Uterus (tissue), 2 donors: Measurements from ENCODE around the gene ABCC8.

Experiments
- CTCF ChIP-seq, 4 experiments: fragments of 200-600 bp in 2 of 4; fragments of 450-650 bp in 2 of 4; sonication (generic) in 2 of 4; IDR thresholded peaks; one replicate each; pipeline ENCODE4 v1.5.1; 2016 to 2019; ENCODE audit warnings: antibody characterized with exemption in 4 of 4, mild to moderate bottlenecking in 2 of 4, moderate library complexity in 1 of 4
- POLR2A ChIP-seq, 2 donors: fragments of 450-650 bp; IDR thresholded peaks; one replicate each; pipeline ENCODE4 v1.6.1; 2016; ENCODE audit warnings: antibody characterized with exemption in 2 of 2, mild to moderate bottlenecking in 1 of 2, moderate library complexity in 1 of 2

- TF ChIP-seq CTCF (IDR thresholded peaks at IDR 0.05) (no peak), POLR2A (IDR thresholded peaks at IDR 0.05) (no peak)
Observed at GRCh38 chr11:17522655-17523054, 46.0 kb upstream of the ABCC8 start.
